ENCODE measurements around the gene LTBP3.
"Not testable (repeated sequence)": the region's sequence is repeated elsewhere in the genome, so short reads cannot be mapped to it uniquely, and the experiment has no call there.

- not testable (repeated sequence) for TF ChIP-seq REST (IDR thresholded peaks at IDR 0.05); YY1 (IDR thresholded peaks at IDR 0.05); CTCF (IDR thresholded peaks at IDR 0.05; ENCODE audit: low read depth, low read length, missing input control); SP1 (IDR thresholded peaks at IDR 0.05); MAX (IDR thresholded peaks at IDR 0.05); TAF1 (conservative IDR thresholded peaks at IDR 0.05); RAD21 (IDR thresholded peaks at IDR 0.05); GABPA (IDR thresholded peaks at IDR 0.05 in 1 of 2, conservative IDR thresholded peaks at IDR 0.05 in 1 of 2); EGR1 (IDR thresholded peaks at IDR 0.05; ENCODE audit: low read depth in 2 of 2); JUND (IDR thresholded peaks at IDR 0.05)
Measured at GRCh38 chr11:65522718-65523630, 35.2 kb downstream of the LTBP3 start.

All from liver (tissue), 3 donors.